Activated CD4-positive, alpha-beta T cell treated with anti-CD3 and anti-CD28 coated beads for 1 hour (primary cell): ENCODE data around the gene CGA.

Experiments
- DNase-seq: peaks from one replicate; pipeline ENCODE4 v3.0.0-alpha.2; 2020

The CGA gene

GRCh38 chr6:87082160-87082721, 12.7 kb downstream of the CGA start:
- no peak for DNase-seq

- DNase-seq = peak; percentile 14
Observed at GRCh38 chr6:87078983-87079616, 15.8 kb downstream of the CGA start.

GRCh38 chr6:87075168-87075567, 19.7 kb downstream of the CGA start:
- no peak for DNase-seq

GRCh38 chr6:87074101-87074621, 20.7 kb downstream of the CGA start:
- no peak for DNase-seq

GRCh38 chr6:87071683-87072082, 23.2 kb downstream of the CGA start:
- no peak for DNase-seq

GRCh38 chr6:87070741-87071140, 24.2 kb downstream of the CGA start:
- no peak for DNase-seq

GRCh38 chr6:87068795-87069194, 26.1 kb downstream of the CGA start:
- no peak for DNase-seq

- no peak for DNase-seq
Observed at GRCh38 chr6:87066449-87067333, 28.2 kb downstream of the CGA start.

GRCh38 chr6:87065117-87065516, 29.8 kb downstream of the CGA start:
- DNase-seq = no peak

- no peak for DNase-seq
Observed at GRCh38 chr6:87059943-87060342, 35.0 kb downstream of the CGA start.

GRCh38 chr6:87054143-87054833, 40.6 kb downstream of the CGA start:
- DNase-seq = no peak

GRCh38 chr6:87053312-87053711, 41.6 kb downstream of the CGA start:
- DNase-seq = no peak

GRCh38 chr6:87049779-87050178, 45.1 kb downstream of the CGA start:
- no peak for DNase-seq

GRCh38 chr6:87045521-87046075, 49.3 kb downstream of the CGA start:
- DNase-seq = no peak

- no peak for DNase-seq
Observed at GRCh38 chr6:87040729-87041128, 54.2 kb downstream of the CGA start.
